ENCODE measurements around the gene CGB2.
A peak's percentile ranks its signal among the peaks of the same experiment; 100 is the strongest.
"Not testable (repeated sequence)": the region's sequence is repeated elsewhere in the genome, so short reads cannot be mapped to it uniquely, and the experiment has no call there.

CGB2 gene

GRCh38 chr19:49018388-49019241 is 13.1 kb upstream of the CGB2 start:
- Histone ChIP-seq H3K4me1 (ENCODE audit: control insufficient read depth, insufficient read depth, low read depth, low read length) (peaks cover 15% of the 10 kb centered on the region), H3K36me3 (ENCODE audit: control insufficient read depth in 1 of 2, insufficient read depth in 2 of 2, low read depth in 1 of 2, low read length in 2 of 2) (peaks cover 24 to 32% of the 10 kb centered on the region in 2 experiments), H3K4me3 (ENCODE audit: insufficient read depth in 1 of 2, low read depth in 1 of 2, low read length in 2 of 2) (peak overlapping the region in 1 of 2 experiments; percentile 70), H3K4me2 (ENCODE audit: low read length, poor library complexity, severe bottlenecking) (peak overlapping the region; percentile 85), H3K9ac (ENCODE audit: low read length) (peak overlapping the region; percentile 45), H3K27me3 (ENCODE audit: control insufficient read depth in 1 of 2, insufficient read depth in 1 of 2, low read length in 2 of 2) (peaks cover 5 to 30% of the 10 kb centered on the region in 2 experiments)
- not testable (repeated sequence) for H3K9me3 ChIP-seq (ENCODE audit: control insufficient read depth, low read length); H3K18ac ChIP-seq (ENCODE audit: low read depth in 1 of 2, low read length in 2 of 2); H2BK5ac ChIP-seq (ENCODE audit: low read depth, low read length, poor library complexity, severe bottlenecking); H4K8ac ChIP-seq (ENCODE audit: low read length); H3K4ac ChIP-seq (ENCODE audit: low read depth in 1 of 2, low read length in 2 of 2); H2BK120ac ChIP-seq (ENCODE audit: low read depth, low read length); H2AFZ ChIP-seq (ENCODE audit: low read depth, low read length); H3K14ac ChIP-seq (ENCODE audit: low read length in 2 of 2); H2BK15ac ChIP-seq (ENCODE audit: low read depth, poor library complexity, severe bottlenecking); H2BK12ac ChIP-seq (ENCODE audit: low read length in 2 of 2); H3K79me1 ChIP-seq (replicated peaks; ENCODE audit: low read length, poor library complexity, severe bottlenecking); H3K23ac ChIP-seq (ENCODE audit: low read length in 2 of 2); DNase-seq; H4K91ac ChIP-seq (ENCODE audit: low read length); H3K27ac ChIP-seq (ENCODE audit: low read length, poor library complexity, severe bottlenecking); H2AK5ac ChIP-seq (ENCODE audit: low read length, severe bottlenecking)
- 53% methylated on average over 49 of the region's 50 CpGs for WGBS

DNA sequence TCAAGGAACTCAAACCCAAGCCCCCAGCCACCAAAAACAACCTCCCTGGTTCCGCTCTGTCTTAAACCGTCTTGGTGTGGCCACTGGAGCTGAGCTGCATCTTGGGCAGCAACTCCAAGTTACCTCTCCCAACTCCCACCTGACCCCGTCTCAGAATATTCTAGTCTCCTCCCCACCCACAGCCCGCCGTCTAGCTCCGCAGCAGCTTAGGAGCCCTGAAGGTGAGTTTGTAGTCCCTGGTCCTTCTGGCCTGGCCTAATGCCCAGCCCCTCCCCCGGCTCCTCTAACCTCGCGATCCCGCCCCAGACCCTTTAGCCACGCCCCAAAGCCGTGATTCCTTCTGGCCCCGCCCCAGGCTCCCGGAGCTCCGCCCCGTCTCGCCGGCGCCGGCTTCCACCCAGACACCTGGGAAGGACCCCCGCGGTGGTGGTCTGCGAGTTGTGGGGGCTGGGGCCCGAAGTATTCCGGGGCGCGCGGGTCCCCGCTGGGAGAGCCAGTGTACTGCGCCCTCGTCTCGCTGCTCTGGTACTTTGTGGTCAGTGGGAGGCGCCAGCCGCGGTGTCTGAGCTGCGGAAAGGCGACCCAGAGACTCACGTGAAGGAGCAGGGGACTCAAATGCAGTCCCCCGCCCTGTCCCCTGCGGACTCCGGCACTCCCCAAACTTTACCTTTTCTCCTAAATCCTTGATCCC is 12.3 kb upstream of the CGB2 start:
- no peak overlapping the region for H3K27ac ChIP-seq (ENCODE audit: low read length, poor library complexity, severe bottlenecking)
- peaks cover 5 to 30% of the 10 kb centered on the region in 2 experiments for H3K27me3 ChIP-seq (ENCODE audit: control insufficient read depth in 1 of 2, insufficient read depth in 1 of 2, low read length in 2 of 2)
- H3K79me1 ChIP-seq (replicated peaks; ENCODE audit: low read length, poor library complexity, severe bottlenecking) = no peaks in the 10 kb centered on the region
- no peak overlapping the region for H2AFZ ChIP-seq (ENCODE audit: low read depth, low read length)
- H4K91ac ChIP-seq (ENCODE audit: low read length) = no peak overlapping the region
- no peak for DNase-seq
- no peak overlapping the region for H3K4me2 ChIP-seq (ENCODE audit: low read length, poor library complexity, severe bottlenecking)
- no peak overlapping the region for H3K18ac ChIP-seq (ENCODE audit: low read depth in 1 of 2, low read length in 2 of 2)
- H2BK120ac ChIP-seq (ENCODE audit: low read depth, low read length) = no peak overlapping the region
- H3K14ac ChIP-seq (ENCODE audit: low read length in 2 of 2) = no peak overlapping the region
- H2BK5ac ChIP-seq (ENCODE audit: low read depth, low read length, poor library complexity, severe bottlenecking) = no peak overlapping the region
- no peak overlapping the region for H3K23ac ChIP-seq (ENCODE audit: low read length in 2 of 2)
- 30% methylated on average over 41 of the region's 41 CpGs for WGBS
- no peak overlapping the region for H2BK15ac ChIP-seq (ENCODE audit: low read depth, poor library complexity, severe bottlenecking)
- H3K4ac ChIP-seq (ENCODE audit: low read depth in 1 of 2, low read length in 2 of 2) = no peak overlapping the region
- no peak overlapping the region for H2AK5ac ChIP-seq (ENCODE audit: low read length, severe bottlenecking)
- H3K36me3 ChIP-seq (ENCODE audit: control insufficient read depth in 1 of 2, insufficient read depth in 2 of 2, low read depth in 1 of 2, low read length in 2 of 2) = peaks cover 18 to 27% of the 10 kb centered on the region in 2 experiments
- H3K4me1 ChIP-seq (ENCODE audit: control insufficient read depth, insufficient read depth, low read depth, low read length) = peaks cover 15% of the 10 kb centered on the region
- H3K9ac ChIP-seq (ENCODE audit: low read length) = no peak overlapping the region
- no peak overlapping the region for H2BK12ac ChIP-seq (ENCODE audit: low read length in 2 of 2)
- peak overlapping the region in 1 of 2 experiments; percentile 70 for H3K4me3 ChIP-seq (ENCODE audit: insufficient read depth in 1 of 2, low read depth in 1 of 2, low read length in 2 of 2)
- H4K8ac ChIP-seq (ENCODE audit: low read length) = no peak overlapping the region
- no peaks in the 10 kb centered on the region for H3K9me3 ChIP-seq (ENCODE audit: control insufficient read depth, low read length)

- no peak overlapping the region for H3K4me3 ChIP-seq (ENCODE audit: insufficient read depth in 1 of 2, low read depth in 1 of 2, low read length in 2 of 2)
- H2BK12ac ChIP-seq (ENCODE audit: low read length in 2 of 2) = no peak overlapping the region
- H3K9ac ChIP-seq (ENCODE audit: low read length) = no peak overlapping the region
- H2AFZ ChIP-seq (ENCODE audit: low read depth, low read length) = no peak overlapping the region
- H4K91ac ChIP-seq (ENCODE audit: low read length) = no peak overlapping the region
- H3K18ac ChIP-seq (ENCODE audit: low read depth in 1 of 2, low read length in 2 of 2) = no peak overlapping the region
- H2BK5ac ChIP-seq (ENCODE audit: low read depth, low read length, poor library complexity, severe bottlenecking) = no peak overlapping the region
- no peak overlapping the region for H3K27ac ChIP-seq (ENCODE audit: low read length, poor library complexity, severe bottlenecking)
- H2BK120ac ChIP-seq (ENCODE audit: low read depth, low read length) = no peak overlapping the region
- no peak overlapping the region for H3K23ac ChIP-seq (ENCODE audit: low read length in 2 of 2)
- no peak overlapping the region for H4K8ac ChIP-seq (ENCODE audit: low read length)
- no peak overlapping the region for H2AK5ac ChIP-seq (ENCODE audit: low read length, severe bottlenecking)
- no peak overlapping the region for H3K14ac ChIP-seq (ENCODE audit: low read length in 2 of 2)
- 93% methylated on average over 11 of the region's 11 CpGs for WGBS
- no peak overlapping the region for H3K4ac ChIP-seq (ENCODE audit: low read depth in 1 of 2, low read length in 2 of 2)
- H2BK15ac ChIP-seq (ENCODE audit: low read depth, poor library complexity, severe bottlenecking) = no peak overlapping the region
- H3K4me2 ChIP-seq (ENCODE audit: low read length, poor library complexity, severe bottlenecking) = no peak overlapping the region
- H3K27me3 ChIP-seq (ENCODE audit: control insufficient read depth in 1 of 2, insufficient read depth in 1 of 2, low read length in 2 of 2) = peaks cover 5 to 30% of the 10 kb centered on the region in 2 experiments
- no peak for DNase-seq
- no peaks in the 10 kb centered on the region for H3K9me3 ChIP-seq (ENCODE audit: control insufficient read depth, low read length)
- H3K36me3 ChIP-seq (ENCODE audit: control insufficient read depth in 1 of 2, insufficient read depth in 2 of 2, low read depth in 1 of 2, low read length in 2 of 2) = peaks cover 11 to 17% of the 10 kb centered on the region in 2 experiments
- H3K4me1 ChIP-seq (ENCODE audit: control insufficient read depth, insufficient read depth, low read depth, low read length) = peaks cover 15% of the 10 kb centered on the region
- H3K79me1 ChIP-seq (replicated peaks; ENCODE audit: low read length, poor library complexity, severe bottlenecking) = no peaks in the 10 kb centered on the region
These were observed 11.3 kb upstream of the CGB2 start for GRCh38 chr19:49020342-49020741.

Measured in mesenchymal stem cell (in vitro differentiated cells and primary cell).